Ecto neural progenitor cell (in vitro differentiated cells): ENCODE data around the gene CHST11.

Source experiments
- DNase-seq: peaks from one replicate; pipeline ENCODE4 v3.0.0-alpha.2; 2018; ENCODE audit warnings: low spot score

Gene CHST11

GRCh38 chr12:104653730-104654664, 197.2 kb downstream of the CHST11 start:
- DNase-seq = no peak

GRCh38 chr12:104654665-104655609, 198.2 kb downstream of the CHST11 start:
- DNase-seq = no peak

DNA sequence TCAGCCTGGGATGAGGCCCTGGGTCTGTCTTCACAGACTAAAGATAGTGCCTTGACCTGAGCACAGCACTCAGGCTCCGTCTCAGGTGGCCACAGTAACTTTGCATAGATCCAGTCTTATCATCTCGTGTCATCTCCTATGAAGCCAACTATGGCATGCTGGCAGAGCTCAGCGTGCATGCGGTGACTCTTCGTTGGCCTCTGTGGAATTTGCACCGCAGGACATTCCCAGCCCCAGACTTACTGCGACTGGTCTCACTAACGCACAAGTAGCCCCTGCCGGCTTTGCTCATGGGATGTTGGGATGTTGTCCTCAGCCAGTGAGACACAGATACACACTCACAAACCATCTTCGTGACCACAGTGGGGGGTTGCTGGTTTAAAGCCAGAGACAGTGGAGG, 199.6 kb downstream of the CHST11 start:
- no peak for DNase-seq

GRCh38 chr12:104656921-104657320, 200.2 kb downstream of the CHST11 start:
- DNase-seq = no peak

- no peak for DNase-seq
Measured at GRCh38 chr12:104657726-104658484, 201.2 kb downstream of the CHST11 start.

GRCh38 chr12:104659058-104659457, 202.3 kb downstream of the CHST11 start:
- no peak for DNase-seq

GRCh38 chr12:104662203-104662602, 205.5 kb downstream of the CHST11 start:
- no peak for DNase-seq

DNA sequence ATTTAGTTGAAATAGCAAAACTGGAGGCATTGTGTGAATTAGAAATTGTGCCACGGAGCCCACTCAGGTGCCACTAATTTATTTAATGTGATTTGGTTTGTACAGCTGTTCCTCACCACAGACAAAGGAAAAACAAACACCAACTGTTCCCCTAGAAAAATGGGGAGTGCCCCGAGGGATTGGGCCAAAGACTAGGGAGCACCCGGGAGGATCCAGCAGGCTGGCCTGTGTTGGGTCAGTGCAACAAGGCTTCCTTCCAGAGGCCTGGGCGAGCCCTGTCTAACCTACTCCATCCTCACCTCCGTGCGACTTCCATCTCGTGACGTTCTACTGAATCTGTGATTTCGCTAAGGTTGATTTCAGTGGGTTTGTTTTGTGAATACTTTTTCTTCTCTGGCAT, 206.2 kb downstream of the CHST11 start:
- no peak for DNase-seq

DNA sequence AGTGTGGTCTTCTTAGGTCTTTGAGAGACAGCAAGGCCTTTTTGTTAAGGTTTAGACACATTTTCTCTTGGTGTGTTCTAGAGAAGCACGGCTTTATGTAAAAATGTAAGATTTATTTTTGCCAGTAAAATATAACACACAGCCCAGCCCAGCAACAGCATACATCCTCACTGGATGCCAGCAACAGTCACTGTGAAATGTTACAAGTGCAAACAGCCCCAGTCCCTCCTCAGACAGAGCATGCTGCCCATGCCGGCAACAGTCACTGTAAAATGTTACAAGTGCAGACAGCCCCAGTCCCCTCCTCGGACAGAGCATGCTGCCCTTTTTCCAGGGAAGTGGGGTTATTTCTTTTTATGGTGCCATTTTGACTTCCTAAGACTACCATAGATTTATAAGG, 207.6 kb downstream of the CHST11 start:
- no peak for DNase-seq

- no peak for DNase-seq
Measured at GRCh38 chr12:104665296-104665695, 208.5 kb downstream of the CHST11 start.

DNA sequence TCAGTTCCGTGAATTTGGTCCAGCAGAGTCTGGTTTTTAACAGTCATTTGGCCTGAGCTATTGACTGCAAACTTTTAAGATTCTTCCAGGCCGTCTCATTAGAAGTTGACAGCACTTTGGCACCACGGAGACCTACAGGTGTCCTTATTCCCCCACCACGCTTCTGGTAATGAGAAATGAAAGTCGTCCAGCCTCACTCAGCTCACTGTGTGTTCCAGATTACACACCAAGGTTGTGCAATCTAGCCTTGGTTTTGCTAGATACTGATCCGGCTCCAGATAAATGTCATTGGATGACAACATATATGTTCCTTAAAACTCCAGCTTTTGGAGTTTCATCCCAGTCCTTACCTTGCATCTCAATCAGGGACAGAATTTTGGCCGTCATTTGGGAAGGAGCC, 210.4 kb downstream of the CHST11 start:
- no peak for DNase-seq

- no peak for DNase-seq
Measured at GRCh38 chr12:104668274-104668718, 211.5 kb downstream of the CHST11 start.

- DNase-seq = no peak
Measured at GRCh38 chr12:104669089-104669721, 212.5 kb downstream of the CHST11 start.

- DNase-seq = no peak
Measured at GRCh38 chr12:104669851-104670337, 213.1 kb downstream of the CHST11 start.

DNA sequence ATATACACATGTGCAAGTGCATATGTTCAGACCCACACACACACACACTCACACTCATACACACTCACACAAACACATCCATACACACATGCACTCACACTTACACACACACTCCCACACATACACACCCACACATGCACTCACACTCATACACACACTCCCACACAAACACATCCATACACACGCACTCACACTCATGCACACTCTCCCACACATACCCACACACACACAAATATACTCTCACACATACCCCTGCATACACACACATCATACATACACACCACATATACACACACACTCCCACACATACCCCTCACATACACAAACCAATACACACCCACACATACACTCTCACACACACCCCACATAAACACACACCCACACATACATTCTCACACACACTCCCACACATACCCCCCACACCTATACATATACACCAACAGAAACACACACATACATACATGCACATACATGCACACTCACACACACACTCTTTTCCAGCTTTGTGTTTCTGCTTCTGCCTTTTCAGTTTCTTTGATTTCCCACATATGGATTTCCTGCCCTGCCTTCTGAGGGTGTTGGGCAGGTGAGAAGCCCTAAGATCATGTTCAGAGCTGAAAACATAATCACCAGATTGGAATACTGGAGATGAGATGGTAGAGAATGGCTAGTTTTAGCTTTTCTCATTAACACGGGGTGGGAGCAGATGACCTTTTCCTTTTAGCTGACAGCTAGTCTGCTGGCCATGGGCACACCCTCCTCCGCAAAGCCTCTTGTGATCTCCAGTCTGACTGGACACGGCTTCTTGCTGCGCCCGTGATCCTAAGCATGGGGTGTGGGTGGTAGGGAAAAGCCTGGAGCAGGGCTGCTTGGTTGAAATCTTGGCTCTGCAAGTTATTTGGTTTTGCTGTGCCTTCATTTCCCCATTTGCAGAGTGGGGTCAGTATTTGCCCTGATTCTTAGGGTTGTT, 214.0 kb downstream of the CHST11 start:
- DNase-seq = no peak

- no peak for DNase-seq
Measured at GRCh38 chr12:104671409-104672095, 214.8 kb downstream of the CHST11 start.

- DNase-seq = no peak
Measured at GRCh38 chr12:104672096-104672445, 215.3 kb downstream of the CHST11 start.

DNA sequence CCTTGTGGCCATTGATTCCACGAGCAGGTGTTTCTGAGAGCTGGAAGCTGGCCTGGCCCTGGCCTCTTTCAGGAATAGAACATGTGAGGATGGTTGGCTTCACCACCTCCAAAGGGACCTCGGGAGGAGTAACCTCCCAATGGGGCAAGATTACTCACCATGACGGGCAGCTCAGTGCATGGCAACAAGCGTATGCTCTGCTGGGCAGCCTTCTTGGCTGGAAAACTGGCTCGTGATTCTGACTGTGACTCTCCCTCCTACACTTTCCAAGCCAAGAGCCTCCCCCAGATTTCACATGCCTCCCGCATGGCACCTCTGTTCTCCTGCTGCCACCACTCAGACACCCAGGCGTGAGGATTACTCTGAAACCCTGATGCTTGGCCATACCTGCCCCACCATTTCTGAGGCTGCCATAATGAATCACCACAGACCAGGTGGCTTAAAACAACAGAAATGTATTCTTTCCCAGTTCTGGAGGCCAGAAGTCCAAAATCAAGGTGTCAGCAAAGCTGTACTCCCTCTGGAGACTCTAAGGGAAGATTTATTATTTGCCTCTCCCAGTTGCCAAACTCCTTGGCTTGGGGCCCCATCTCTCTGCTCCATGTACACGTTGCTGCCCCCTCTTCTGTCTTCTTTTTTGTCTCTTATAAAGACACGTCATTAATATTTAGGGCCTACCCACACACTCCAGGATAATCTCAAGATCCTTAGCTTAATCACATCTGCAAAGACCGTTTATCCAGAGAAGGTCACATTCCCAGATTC, 215.9 kb downstream of the CHST11 start:
- no peak for DNase-seq

GRCh38 chr12:104673294-104673693, 216.5 kb downstream of the CHST11 start:
- DNase-seq = no peak
